Measurements from ENCODE around the gene ANK3. TPM values are rescaled to one million over a fixed set of nuclear protein-coding genes. Genes with fewer than 3 reads are reported as not detected.

ANK3 gene
- total RNA-seq, 2 donors from 2014 or later: 58.5 to 71.2 TPM

DNA sequence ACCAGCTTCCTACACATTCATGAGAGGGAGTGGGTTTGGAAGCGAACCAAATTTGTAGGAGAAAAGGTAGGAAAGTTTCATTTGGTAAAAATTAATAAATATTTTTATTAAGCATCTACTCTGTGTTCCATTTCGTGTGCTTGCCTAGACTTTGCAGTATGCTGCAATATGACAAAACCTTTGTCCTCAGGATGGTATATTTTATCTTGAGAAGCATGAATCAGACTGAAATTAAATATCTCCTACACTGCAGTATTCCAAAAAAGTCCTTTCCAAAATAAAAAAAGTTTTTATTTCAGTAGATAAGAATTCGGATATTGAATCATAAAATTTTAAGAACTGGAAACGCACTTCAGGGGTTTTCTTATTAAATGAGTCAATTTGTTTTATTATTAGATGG, 47.7 kb downstream of the ANK3 start:
- no peak for ATAC-seq
- H3K4me1 Mint-ChIP-seq: peaks cover 11% of the 10 kb centered on the region
- no peaks in the 10 kb centered on the region for H3K27me3 Mint-ChIP-seq
- H3K36me3 Mint-ChIP-seq (ENCODE audit: low read depth): no peaks in the 10 kb centered on the region
- no peaks in the 10 kb centered on the region for H3K9me3 ChIP-seq (ENCODE audit: control insufficient read depth, low read length, poor library complexity, severe bottlenecking)
- no peak overlapping the region for H3K27ac Mint-ChIP-seq
- no peak overlapping the region for H3K4me3 Mint-ChIP-seq
- no peak for DNase-seq

- ATAC-seq (no peak), DNase-seq (no peak)
- Mint-ChIP-seq H3K27ac (peak overlapping the region; percentile 37), H3K4me1 (peaks cover 11% of the 10 kb centered on the region), H3K27me3 (no peaks in the 10 kb centered on the region), H3K36me3 (ENCODE audit: low read depth) (no peaks in the 10 kb centered on the region), H3K4me3 (no peak overlapping the region)
- no peaks in the 10 kb centered on the region for H3K9me3 ChIP-seq (ENCODE audit: control insufficient read depth, low read length, poor library complexity, severe bottlenecking)
Observed at GRCh38 chr10:60340973-60341372, 48.7 kb downstream of the ANK3 start.

- peaks cover 11% of the 10 kb centered on the region for H3K4me1 Mint-ChIP-seq
- ATAC-seq (no peak), DNase-seq (no peak)
- H3K4me3 Mint-ChIP-seq: no peak overlapping the region
- H3K27ac Mint-ChIP-seq: no peak overlapping the region
- H3K36me3 Mint-ChIP-seq (ENCODE audit: low read depth): peaks cover 2% of the 10 kb centered on the region
- H3K9me3 ChIP-seq (ENCODE audit: control insufficient read depth, low read length, poor library complexity, severe bottlenecking): no peaks in the 10 kb centered on the region
- no peaks in the 10 kb centered on the region for H3K27me3 Mint-ChIP-seq
Observed at GRCh38 chr10:60339757-60340156, 49.9 kb downstream of the ANK3 start.

DNA sequence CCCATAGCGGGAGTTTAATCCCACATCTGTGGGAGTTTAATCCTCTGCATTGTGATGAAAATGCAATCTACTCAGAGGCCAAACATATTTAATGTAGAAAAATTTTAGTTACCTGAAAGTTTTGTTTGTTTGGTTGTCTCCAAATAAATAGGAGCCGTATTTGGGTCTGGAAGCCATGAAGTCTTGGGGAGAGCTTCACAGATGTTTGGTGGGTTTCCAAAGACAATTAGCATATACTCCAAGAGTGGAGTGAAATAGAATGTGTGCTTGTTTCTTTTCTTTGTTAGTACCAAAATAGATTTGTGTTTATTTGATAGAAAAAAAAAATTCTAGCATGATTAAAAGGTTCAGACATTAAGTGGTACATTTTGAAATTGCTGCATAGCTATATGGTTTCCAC, 50.9 kb downstream of the ANK3 start:
- H3K4me3 Mint-ChIP-seq: no peak overlapping the region
- peaks cover 11% of the 10 kb centered on the region for H3K4me1 Mint-ChIP-seq
- ATAC-seq: no peak
- H3K36me3 Mint-ChIP-seq (ENCODE audit: low read depth): peaks cover 2% of the 10 kb centered on the region
- DNase-seq: no peak
- no peak overlapping the region for H3K27ac Mint-ChIP-seq
- H3K9me3 ChIP-seq (ENCODE audit: control insufficient read depth, low read length, poor library complexity, severe bottlenecking): no peaks in the 10 kb centered on the region
- H3K27me3 Mint-ChIP-seq: no peaks in the 10 kb centered on the region

DNA sequence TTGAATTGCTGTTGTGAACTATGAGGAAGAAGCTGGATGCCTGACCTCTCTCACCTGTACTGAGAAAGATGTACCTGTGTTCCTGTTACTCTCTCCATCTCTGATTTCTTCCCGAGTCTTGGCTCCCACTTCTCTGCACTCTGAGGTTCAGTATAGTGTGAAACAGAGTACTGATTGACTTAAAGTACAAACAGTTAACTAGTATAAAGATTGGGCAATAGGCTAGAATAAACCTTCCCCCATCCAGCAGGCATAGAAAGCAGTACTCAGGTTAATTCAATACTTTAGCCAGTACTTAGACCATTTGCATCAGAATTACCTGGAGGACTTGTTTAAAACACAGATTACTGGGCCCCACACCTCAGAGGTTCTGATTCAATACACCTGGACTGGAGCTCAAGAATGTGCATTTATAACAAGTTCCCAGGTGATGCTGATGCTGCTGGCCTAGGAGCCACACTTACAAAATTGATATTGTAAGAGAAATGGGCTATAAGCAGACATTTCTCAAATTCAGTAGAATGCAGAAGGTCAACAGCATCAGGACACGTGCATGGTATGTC, 51.6 kb downstream of the ANK3 start:
- ATAC-seq (no peak), DNase-seq (no peak)
- H3K9me3 ChIP-seq (ENCODE audit: control insufficient read depth, low read length, poor library complexity, severe bottlenecking): no peaks in the 10 kb centered on the region
- Mint-ChIP-seq H3K27ac (no peak overlapping the region), H3K36me3 (ENCODE audit: low read depth) (peaks cover 2% of the 10 kb centered on the region), H3K27me3 (no peaks in the 10 kb centered on the region), H3K4me1 (peaks cover 11% of the 10 kb centered on the region), H3K4me3 (no peak overlapping the region)

DNA sequence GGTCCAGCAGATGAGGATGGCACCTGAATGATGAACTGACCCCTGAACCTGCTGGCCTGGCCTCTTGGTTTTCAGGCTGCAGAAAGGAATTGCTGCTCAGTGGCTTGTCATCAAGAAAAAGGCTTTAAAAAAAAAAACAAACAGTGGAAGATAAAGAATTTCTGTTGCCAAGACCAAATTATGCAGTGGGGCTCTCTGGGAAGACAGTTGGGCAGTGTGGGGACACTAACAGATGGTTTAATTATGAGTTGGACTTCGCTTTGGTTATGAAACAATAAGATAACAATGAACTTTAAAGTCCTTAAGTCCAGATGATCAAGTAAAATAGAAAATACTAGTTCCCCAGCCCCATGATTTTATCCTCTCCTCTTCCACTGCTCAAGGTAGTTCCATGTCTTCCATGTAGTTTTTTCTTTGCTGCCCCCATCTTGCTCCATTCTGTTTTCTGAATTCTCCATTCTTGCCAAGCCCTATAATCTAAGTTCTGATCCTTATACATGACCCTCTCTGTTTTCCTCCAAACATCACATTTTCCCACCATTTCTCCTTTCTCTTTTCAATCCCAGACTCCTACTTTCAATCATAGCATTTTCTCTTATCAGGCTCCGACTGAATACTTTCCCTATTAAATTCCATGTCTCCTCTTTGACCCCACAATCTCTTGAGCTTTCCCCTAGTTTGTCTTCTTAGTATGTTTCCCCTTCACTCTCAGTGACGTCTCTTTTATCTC, 52.6 kb downstream of the ANK3 start:
- Mint-ChIP-seq H3K27ac (no peak overlapping the region), H3K27me3 (no peaks in the 10 kb centered on the region), H3K36me3 (ENCODE audit: low read depth) (peaks cover 2% of the 10 kb centered on the region), H3K4me3 (no peak overlapping the region), H3K4me1 (peaks cover 5% of the 10 kb centered on the region)
- ATAC-seq: no peak
- no peak for DNase-seq
- H3K9me3 ChIP-seq (ENCODE audit: control insufficient read depth, low read length, poor library complexity, severe bottlenecking): no peaks in the 10 kb centered on the region

DNA sequence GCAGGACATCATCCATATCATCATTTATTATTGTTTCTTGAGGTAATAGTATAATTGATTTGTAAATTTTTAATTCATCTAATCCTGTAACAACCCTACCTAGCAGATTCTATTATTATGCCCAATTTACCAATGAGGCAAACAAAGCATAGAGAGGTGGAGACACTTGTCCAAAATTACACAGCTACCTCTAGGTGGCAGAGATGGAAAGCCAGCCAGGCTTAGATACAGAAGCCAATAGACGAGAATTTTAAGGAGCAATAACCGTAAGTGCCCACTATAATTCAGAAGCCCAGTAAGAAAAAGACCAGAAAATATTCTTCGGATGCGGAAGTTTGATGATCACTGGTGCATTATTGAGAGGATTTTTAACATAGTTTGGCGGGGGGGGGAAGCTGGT, 54.0 kb downstream of the ANK3 start:
- H3K4me3 Mint-ChIP-seq: no peak overlapping the region

DNA sequence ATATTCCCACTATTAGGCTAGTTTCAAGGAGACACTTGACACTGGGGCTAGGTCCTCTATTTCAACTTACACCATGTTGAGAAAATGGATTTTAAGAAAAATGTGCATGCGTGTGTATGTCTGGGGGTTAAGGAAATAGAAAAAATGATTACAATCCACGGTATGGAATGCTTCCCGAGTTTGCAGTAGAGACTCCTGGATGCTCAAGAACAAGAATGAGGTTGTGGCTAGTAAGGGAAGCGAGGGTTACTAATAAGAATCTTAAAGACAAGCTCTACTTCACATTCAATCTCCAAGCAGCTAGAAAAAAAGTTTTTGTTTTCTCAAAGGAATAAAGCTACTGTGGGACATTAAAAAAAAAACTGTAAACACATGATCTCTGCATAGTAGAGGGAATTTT, 54.7 kb downstream of the ANK3 start:
- H3K4me1 Mint-ChIP-seq: no peaks in the 10 kb centered on the region
- peaks cover 2% of the 10 kb centered on the region for H3K36me3 Mint-ChIP-seq (ENCODE audit: low read depth)
- no peak overlapping the region for H3K4me3 Mint-ChIP-seq
- ATAC-seq (no peak), DNase-seq (no peak)
- H3K27ac Mint-ChIP-seq: no peak overlapping the region
- no peaks in the 10 kb centered on the region for H3K27me3 Mint-ChIP-seq
- no peaks in the 10 kb centered on the region for H3K9me3 ChIP-seq (ENCODE audit: control insufficient read depth, low read length, poor library complexity, severe bottlenecking)

More for the DNA sequence above, 54.0 kb downstream of the ANK3 start:
- Mint-ChIP-seq H3K36me3 (ENCODE audit: low read depth) (peaks cover 2% of the 10 kb centered on the region), H3K27me3 (no peaks in the 10 kb centered on the region), H3K4me1 (no peaks in the 10 kb centered on the region), H3K27ac (no peak overlapping the region)
- no peak for DNase-seq
- ATAC-seq: no peak
- no peaks in the 10 kb centered on the region for H3K9me3 ChIP-seq (ENCODE audit: control insufficient read depth, low read length, poor library complexity, severe bottlenecking)

DNA sequence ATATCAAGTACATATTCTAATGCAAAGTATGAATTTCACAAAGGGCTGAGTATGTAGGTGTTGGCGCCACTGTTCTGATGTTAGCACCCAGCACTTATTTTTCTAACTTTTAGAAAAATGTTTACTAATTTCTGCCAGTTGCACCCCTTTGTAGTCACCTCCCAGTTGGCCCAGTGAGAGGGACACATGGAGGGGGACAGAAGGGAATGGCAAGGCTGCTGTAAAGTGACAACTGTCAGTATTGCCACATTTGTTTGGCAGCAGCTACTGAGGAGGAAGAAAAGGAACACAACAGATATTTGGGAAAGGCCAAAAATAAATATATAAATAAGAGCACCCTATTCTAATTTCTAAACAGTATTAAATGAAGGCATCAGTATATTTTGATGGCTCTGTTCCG, 57.3 kb downstream of the ANK3 start:
- no peak for DNase-seq
- no peaks in the 10 kb centered on the region for H3K9me3 ChIP-seq (ENCODE audit: control insufficient read depth, low read length, poor library complexity, severe bottlenecking)
- Mint-ChIP-seq H3K4me3 (no peak overlapping the region), H3K27ac (no peak overlapping the region), H3K36me3 (ENCODE audit: low read depth) (peaks cover 2% of the 10 kb centered on the region), H3K27me3 (no peaks in the 10 kb centered on the region), H3K4me1 (no peaks in the 10 kb centered on the region)
- no peak for ATAC-seq

DNA sequence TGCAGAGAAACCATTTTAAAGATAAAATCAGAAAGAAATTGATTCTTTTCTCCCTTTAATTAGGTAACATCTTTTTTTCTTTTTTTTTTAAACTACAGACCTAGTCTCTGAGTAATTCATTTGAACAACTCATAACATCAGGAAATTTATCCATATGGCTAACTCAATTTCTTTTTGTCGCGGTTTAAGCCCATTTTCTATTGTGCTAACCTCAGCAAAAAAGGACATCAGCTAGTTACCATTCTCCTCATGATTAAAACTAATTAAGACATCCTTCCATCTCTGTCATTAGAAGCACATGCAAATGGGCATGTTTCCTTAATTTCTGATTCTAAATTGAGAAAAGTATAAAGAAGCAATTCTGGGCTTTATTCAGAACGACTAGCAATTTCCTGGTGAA, 57.8 kb downstream of the ANK3 start:
- no peak overlapping the region for H3K27ac Mint-ChIP-seq
- peaks cover 2% of the 10 kb centered on the region for H3K36me3 Mint-ChIP-seq (ENCODE audit: low read depth)

GRCh38 chr10:60323162-60323561, 66.5 kb downstream of the ANK3 start:
- peaks cover 4% of the 10 kb centered on the region for H3K36me3 Mint-ChIP-seq (ENCODE audit: low read depth)
- H3K4me3 Mint-ChIP-seq: no peak overlapping the region
- no peak overlapping the region for H3K27ac Mint-ChIP-seq
- H3K27me3 Mint-ChIP-seq: no peaks in the 10 kb centered on the region
- no peaks in the 10 kb centered on the region for H3K9me3 ChIP-seq (ENCODE audit: control insufficient read depth, low read length, poor library complexity, severe bottlenecking)
- peaks cover 8% of the 10 kb centered on the region for H3K4me1 Mint-ChIP-seq
- ATAC-seq (no peak), DNase-seq (no peak)

More for the DNA sequence above, 57.8 kb downstream of the ANK3 start:
- no peak for DNase-seq
- H3K4me3 Mint-ChIP-seq: no peak overlapping the region
- no peak for ATAC-seq
- no peaks in the 10 kb centered on the region for H3K9me3 ChIP-seq (ENCODE audit: control insufficient read depth, low read length, poor library complexity, severe bottlenecking)
- H3K27me3 Mint-ChIP-seq: no peaks in the 10 kb centered on the region
- no peaks in the 10 kb centered on the region for H3K4me1 Mint-ChIP-seq

DNA sequence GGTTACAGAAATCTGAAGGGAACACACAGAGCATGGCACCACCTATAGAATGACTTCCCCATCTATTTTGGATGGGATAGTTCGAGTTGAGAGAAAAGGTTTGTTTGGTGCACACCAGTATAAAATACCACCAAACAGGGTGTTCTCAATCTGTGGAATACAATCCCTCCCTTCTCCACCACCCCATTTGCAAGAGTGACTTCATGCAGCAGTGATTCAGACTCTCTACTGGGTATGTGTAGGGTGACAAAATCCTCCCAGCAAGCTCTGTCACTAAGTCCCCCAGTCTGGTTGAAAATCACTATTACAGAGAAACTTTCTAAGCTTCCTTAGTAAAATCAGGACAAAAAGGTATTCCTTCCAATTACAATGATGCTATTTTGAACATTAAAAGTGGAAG, 69.0 kb downstream of the ANK3 start:
- ATAC-seq (no peak), DNase-seq (no peak)
- H3K9me3 ChIP-seq (ENCODE audit: control insufficient read depth, low read length, poor library complexity, severe bottlenecking): no peaks in the 10 kb centered on the region
- Mint-ChIP-seq H3K27ac (no peak overlapping the region), H3K4me3 (no peak overlapping the region), H3K27me3 (no peaks in the 10 kb centered on the region), H3K4me1 (peaks cover 8% of the 10 kb centered on the region), H3K36me3 (ENCODE audit: low read depth) (peaks cover 4% of the 10 kb centered on the region)

DNA sequence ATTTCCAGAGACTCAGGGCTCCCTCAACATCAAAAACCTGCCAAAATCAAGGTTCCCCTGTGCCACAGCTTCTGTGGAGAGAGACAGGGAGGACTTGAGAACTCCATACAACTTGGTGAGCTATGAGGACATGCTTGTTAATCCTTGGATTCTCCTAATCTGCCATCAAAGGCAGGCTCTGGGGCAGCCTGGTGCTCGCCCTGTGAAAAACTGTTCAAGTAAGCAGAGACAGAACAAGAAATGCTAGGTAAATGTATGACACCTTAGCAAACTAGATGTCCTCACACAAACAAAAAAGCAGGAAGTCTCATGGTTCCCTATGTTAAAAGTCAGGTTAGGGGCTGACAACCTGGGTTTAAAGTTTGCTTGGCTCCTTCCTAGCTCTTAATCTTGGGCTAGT, 73.6 kb downstream of the ANK3 start:
- H3K27ac Mint-ChIP-seq: no peak overlapping the region
- DNase-seq (no peak), ATAC-seq (no peak)
- H3K4me1 Mint-ChIP-seq: peaks cover 15% of the 10 kb centered on the region
- H3K4me3 Mint-ChIP-seq: no peak overlapping the region
- H3K27me3 Mint-ChIP-seq: no peaks in the 10 kb centered on the region
- peaks cover 4% of the 10 kb centered on the region for H3K36me3 Mint-ChIP-seq (ENCODE audit: low read depth)
- H3K9me3 ChIP-seq (ENCODE audit: control insufficient read depth, low read length, poor library complexity, severe bottlenecking): no peaks in the 10 kb centered on the region

DNA sequence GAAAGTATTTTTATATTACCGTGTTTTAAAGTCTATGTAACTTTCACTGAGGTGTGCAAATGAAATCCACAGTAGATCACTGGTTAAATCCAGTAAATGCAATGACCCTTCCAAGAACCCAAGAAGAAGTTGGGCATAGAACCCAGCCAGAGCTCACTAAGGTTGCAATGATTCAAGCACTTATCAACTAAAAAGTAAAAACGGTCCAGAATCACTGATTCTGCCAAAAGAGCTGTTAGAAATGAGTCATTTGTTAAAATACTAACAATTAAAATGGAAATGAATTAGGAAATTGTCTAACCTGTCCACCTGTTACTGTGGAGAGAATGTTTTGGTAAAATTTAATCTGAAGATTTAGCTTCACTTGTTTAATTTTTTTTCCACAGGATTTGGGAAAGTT, 74.4 kb downstream of the ANK3 start:
- no peak overlapping the region for H3K4me3 Mint-ChIP-seq
- DNase-seq: no peak
- H3K4me1 Mint-ChIP-seq: peaks cover 15% of the 10 kb centered on the region
- ATAC-seq: no peak
- H3K27me3 Mint-ChIP-seq: no peaks in the 10 kb centered on the region
- no peaks in the 10 kb centered on the region for H3K9me3 ChIP-seq (ENCODE audit: control insufficient read depth, low read length, poor library complexity, severe bottlenecking)
- H3K27ac Mint-ChIP-seq: no peak overlapping the region
- H3K36me3 Mint-ChIP-seq (ENCODE audit: low read depth): peaks cover 4% of the 10 kb centered on the region

Measured in T-helper 17 cell (primary cell).